Measurements from ENCODE around the gene SPATA13. TPM values are rescaled to one million over a fixed set of nuclear protein-coding genes. Genes with fewer than 3 reads are reported as not detected.

The SPATA13 gene
- total RNA-seq, 1 experiment from 2014 or later: 28.7 TPM

GRCh38 chr13:24196593-24197197 lies 36.2 kb downstream of the SPATA13 start:
- Histone ChIP-seq H3K9me3 (ENCODE audit: insufficient read depth, low read depth) (no peaks in the 10 kb centered on the region), H3K9me2 (ENCODE audit: insufficient read depth) (no peaks in the 10 kb centered on the region), H3K4me1 (replicated peaks; ENCODE audit: insufficient read depth) (no peaks in the 10 kb centered on the region), H3K36me3 (ENCODE audit: low read depth) (no peaks in the 10 kb centered on the region), H2AFZ (no peak overlapping the region), H3K4me3 (no peak overlapping the region), H3K27ac (no peak overlapping the region), H3K79me2 (ENCODE audit: low read depth) (peaks cover 29% of the 10 kb centered on the region), H3K4me2 (no peak overlapping the region), H3K27me3 (ENCODE audit: insufficient read depth, low read depth) (no peaks in the 10 kb centered on the region), H3F3A (ENCODE audit: insufficient read depth, low read depth) (no peaks in the 10 kb centered on the region), H4K20me1 (ENCODE audit: insufficient read depth) (no peaks in the 10 kb centered on the region; the same call in 1 of the 2 replicates)
- BruUV-seq (replicated peaks): no TSS peak
- DNase-seq: no peak
- intact Hi-C loops (cut with micrococcal nuclease; ENCODE audit: unreplicated experiment): no loop called here
- TF ChIP-seq EZH2 (IDR thresholded peaks at IDR 0.05; ENCODE audit: low read depth) (no peak), CTCF (conservative IDR thresholded peaks at IDR 0.05) (no peak)
- ChIA-PET CTCF (no interaction called here), POLR2A (ENCODE audit: unreplicated experiment) (no interaction called here)

- Histone ChIP-seq H3K36me3 (ENCODE audit: low read depth) (no peaks in the 10 kb centered on the region), H3K4me3 (no peak overlapping the region), H3K27me3 (ENCODE audit: insufficient read depth, low read depth) (no peaks in the 10 kb centered on the region), H3K9me3 (ENCODE audit: insufficient read depth, low read depth) (no peaks in the 10 kb centered on the region), H3K4me2 (no peak overlapping the region), H4K20me1 (ENCODE audit: insufficient read depth) (no peaks in the 10 kb centered on the region; the same call in 1 of the 2 replicates), H3K4me1 (replicated peaks; ENCODE audit: insufficient read depth) (no peaks in the 10 kb centered on the region), H2AFZ (no peak overlapping the region), H3F3A (ENCODE audit: insufficient read depth, low read depth) (no peaks in the 10 kb centered on the region), H3K27ac (no peak overlapping the region), H3K79me2 (ENCODE audit: low read depth) (peaks cover 23% of the 10 kb centered on the region), H3K9me2 (ENCODE audit: insufficient read depth) (no peaks in the 10 kb centered on the region)
- DNase-seq: no peak
- ChIA-PET POLR2A (ENCODE audit: unreplicated experiment) (no interaction called here), CTCF (no interaction called here)
- intact Hi-C loops (cut with micrococcal nuclease; ENCODE audit: unreplicated experiment): no loop called here
- BruUV-seq (replicated peaks): no TSS peak
- no peak for TF ChIP-seq CTCF (conservative IDR thresholded peaks at IDR 0.05)
- no peak for TF ChIP-seq EZH2 (IDR thresholded peaks at IDR 0.05; ENCODE audit: low read depth)
These were observed 38.5 kb downstream of the SPATA13 start for GRCh38 chr13:24199016-24199415.

GRCh38 chr13:24202215-24202614 lies 41.7 kb downstream of the SPATA13 start:
- Histone ChIP-seq H3K27ac (no peak overlapping the region), H3K79me2 (ENCODE audit: low read depth) (peaks cover 9% of the 10 kb centered on the region), H3K27me3 (ENCODE audit: insufficient read depth, low read depth) (no peaks in the 10 kb centered on the region), H3K4me2 (no peak overlapping the region), H3K4me3 (no peak overlapping the region), H4K20me1 (ENCODE audit: insufficient read depth) (no peaks in the 10 kb centered on the region; the same call in 1 of the 2 replicates), H3K4me1 (replicated peaks; ENCODE audit: insufficient read depth) (no peaks in the 10 kb centered on the region), H2AFZ (no peak overlapping the region), H3F3A (ENCODE audit: insufficient read depth, low read depth) (no peaks in the 10 kb centered on the region), H3K9me3 (ENCODE audit: insufficient read depth, low read depth) (no peaks in the 10 kb centered on the region), H3K36me3 (ENCODE audit: low read depth) (no peaks in the 10 kb centered on the region), H3K9me2 (ENCODE audit: insufficient read depth) (no peaks in the 10 kb centered on the region)
- ChIA-PET POLR2A (ENCODE audit: unreplicated experiment) (no interaction called here), CTCF (no interaction called here)
- BruUV-seq (replicated peaks): no TSS peak
- no peak for DNase-seq
- intact Hi-C loops (cut with micrococcal nuclease; ENCODE audit: unreplicated experiment): no loop called here
- no peak for TF ChIP-seq EZH2 (IDR thresholded peaks at IDR 0.05; ENCODE audit: low read depth)
- no peak for TF ChIP-seq CTCF (conservative IDR thresholded peaks at IDR 0.05)

Measured in PC-9 (cell line).